CD4-positive, alpha-beta T cell (primary cell): Measurements from ENCODE around the gene SLC22A9. TPM values are rescaled to one million over a fixed set of nuclear protein-coding genes. Genes with fewer than 3 reads are reported as not detected.

Source experiments
- ATAC-seq: fragments of 200-7000 bp; cut with Tn5 transposase; one replicate; pipeline ENCODE4 v1.10.0; 2022; ENCODE audit warnings: mild to moderate bottlenecking; ENCODE audit not compliant: poor library complexity
- CTCF ChIA-PET: fragments of 350-600 bp; sonication (Branson Sonifier 250); formaldehyde crosslinking; loops from one replicate; lab custom pipeline; 2021; ENCODE audit warnings: antibody characterized with exemption, inconsistent platforms; lab: Charles Lee
- POLR2A ChIA-PET: fragments of 350-600 bp; sonication (Branson Sonifier 250); formaldehyde crosslinking; loops from one replicate; lab custom pipeline; 2021; ENCODE audit warnings: antibody characterized with exemption, inconsistent platforms; lab: Charles Lee
- DNase-seq, 14 experiments: peaks; one replicate each; pipeline ENCODE4 v3.0.0-alpha.2; 2013 to 2020; ENCODE audit warnings: mixed read lengths in 2 of 14
- H3K27ac ChIP-seq, 2 donors: one replicate each; pipeline versions ENCODE4 v1.5.1 to v1.7.0; 2013; ENCODE audit warnings: low read length in 2 of 2, low read depth in 1 of 2, mild to moderate bottlenecking in 1 of 2
- H3K27me3 ChIP-seq, 2 experiments: 1 replicate in 1 of 2; 2 replicates in 1 of 2; pipeline versions ENCODE4 v1.6.1 to v1.7.0; 2013; ENCODE audit warnings: low read length in 2 of 2, control low read depth in 1 of 2, mild to moderate bottlenecking in 1 of 2, moderate library complexity in 1 of 2; ENCODE audit not compliant: insufficient read depth in 2 of 2, control insufficient read depth in 1 of 2
- H3K36me3 ChIP-seq: one replicate; pipeline ENCODE4 v1.6.1; 2013; ENCODE audit warnings: low read length, control low read depth; ENCODE audit not compliant: insufficient read depth
- H3K4me1 ChIP-seq: one replicate; pipeline ENCODE4 v1.6.1; 2013; ENCODE audit warnings: low read length, control low read depth; ENCODE audit not compliant: insufficient read depth
- H3K4me3 ChIP-seq: one replicate; pipeline ENCODE4 v1.5.1; 2013; ENCODE audit warnings: mild to moderate bottlenecking, low read length, moderate library complexity
- H3K9me3 ChIP-seq, 2 experiments: 1 replicate in 1 of 2; 2 replicates in 1 of 2; pipeline versions ENCODE4 v1.6.1 to v1.7.0; 2013; ENCODE audit warnings: low read length in 2 of 2, mild to moderate bottlenecking in 2 of 2, control low read depth in 1 of 2, moderate library complexity in 1 of 2; ENCODE audit not compliant: control insufficient read depth in 1 of 2, insufficient read depth in 1 of 2
- H3K27ac Mint-ChIP-seq: one replicate; pipeline ENCODE4 v1.8.0; 2020; ENCODE audit warnings: mixed read lengths
- H3K27me3 Mint-ChIP-seq: one replicate; pipeline ENCODE4 v1.8.0; 2021; ENCODE audit warnings: mixed read lengths
- H3K36me3 Mint-ChIP-seq: one replicate; pipeline ENCODE4 v1.8.0; 2021; ENCODE audit warnings: low read depth, mixed read lengths
- H3K4me1 Mint-ChIP-seq: one replicate; pipeline ENCODE4 v1.8.0; 2021; ENCODE audit warnings: low read depth, mixed read lengths
- H3K4me3 Mint-ChIP-seq: one replicate; pipeline ENCODE4 v1.8.0; 2020; ENCODE audit warnings: mild to moderate bottlenecking, mixed read lengths
- H3K9me3 Mint-ChIP-seq: one replicate; pipeline ENCODE4 v1.8.0; 2020; ENCODE audit warnings: mixed read lengths
- intact Hi-C, 2 experiments: fragments of 100-400 bp; cut with DNase I in 1 of 2; cut with micrococcal nuclease in 1 of 2; formaldehyde crosslinking; loops; one replicate each; pipeline versions ENCODE4 v1.15.1 to v1.9.0; 2023 to 2025; cut with DNase I, micrococcal nuclease
- total RNA-seq, 174 experiments: library from RNA in 2 of 174; stranded (reverse) in 2 of 174; gene quantifications; one replicate each; pipeline ENCODE4 v1.2.3 and lab custom pipeline; 2021 to 2026
- TF ChIP-seq, protein P1 (sequence below): fragments of 200-600 bp; IDR thresholded peaks from one replicate; pipeline ENCODE4 v1.8.0; 2022; ENCODE audit warnings: antibody characterized with exemption, mild to moderate bottlenecking

SLC22A9 gene
- total RNA-seq, 2 experiments from 2014 or later = not detected

GRCh38 chr11:63443714-63444113, 74.1 kb downstream of the SLC22A9 start:
- POLR2A ChIA-PET = no interaction called here
- ATAC-seq (no peak), DNase-seq (no peak)
- Histone ChIP-seq H3K9me3 (no peaks in the 10 kb centered on the region), H3K27me3 (no peaks in the 10 kb centered on the region), H3K4me1 (no peaks in the 10 kb centered on the region), H3K27ac (no peak overlapping the region), H3K4me3 (no peak overlapping the region), H3K36me3 (no peaks in the 10 kb centered on the region)
- Mint-ChIP-seq H3K27me3 (peaks cover 6% of the 10 kb centered on the region), H3K36me3 (no peaks in the 10 kb centered on the region), H3K4me1 (peaks cover 5% of the 10 kb centered on the region), H3K4me3 (no peak overlapping the region), H3K9me3 (no peaks in the 10 kb centered on the region), H3K27ac (no peak overlapping the region)
- CTCF ChIA-PET = no interaction called here
- TF ChIP-seq, protein P1, sequence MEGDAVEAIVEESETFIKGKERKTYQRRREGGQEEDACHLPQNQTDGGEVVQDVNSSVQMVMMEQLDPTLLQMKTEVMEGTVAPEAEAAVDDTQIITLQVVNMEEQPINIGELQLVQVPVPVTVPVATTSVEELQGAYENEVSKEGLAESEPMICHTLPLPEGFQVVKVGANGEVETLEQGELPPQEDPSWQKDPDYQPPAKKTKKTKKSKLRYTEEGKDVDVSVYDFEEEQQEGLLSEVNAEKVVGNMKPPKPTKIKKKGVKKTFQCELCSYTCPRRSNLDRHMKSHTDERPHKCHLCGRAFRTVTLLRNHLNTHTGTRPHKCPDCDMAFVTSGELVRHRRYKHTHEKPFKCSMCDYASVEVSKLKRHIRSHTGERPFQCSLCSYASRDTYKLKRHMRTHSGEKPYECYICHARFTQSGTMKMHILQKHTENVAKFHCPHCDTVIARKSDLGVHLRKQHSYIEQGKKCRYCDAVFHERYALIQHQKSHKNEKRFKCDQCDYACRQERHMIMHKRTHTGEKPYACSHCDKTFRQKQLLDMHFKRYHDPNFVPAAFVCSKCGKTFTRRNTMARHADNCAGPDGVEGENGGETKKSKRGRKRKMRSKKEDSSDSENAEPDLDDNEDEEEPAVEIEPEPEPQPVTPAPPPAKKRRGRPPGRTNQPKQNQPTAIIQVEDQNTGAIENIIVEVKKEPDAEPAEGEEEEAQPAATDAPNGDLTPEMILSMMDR = no peak
- intact Hi-C loops = no loop called here

GRCh38 chr11:63444160-63444559, 74.6 kb downstream of the SLC22A9 start:
- peaks cover 5% of the 10 kb centered on the region for H3K4me1 Mint-ChIP-seq
- CTCF ChIA-PET = no interaction called here
- H3K36me3 Mint-ChIP-seq = no peaks in the 10 kb centered on the region
- no peak for ATAC-seq
- H3K4me3 ChIP-seq = no peak overlapping the region
- H3K27me3 Mint-ChIP-seq = peaks cover 6% of the 10 kb centered on the region
- intact Hi-C loops = no loop called here
- H3K9me3 ChIP-seq = no peaks in the 10 kb centered on the region
- H3K9me3 Mint-ChIP-seq = no peaks in the 10 kb centered on the region
- no peak overlapping the region for H3K4me3 Mint-ChIP-seq
- POLR2A ChIA-PET = no interaction called here
- no peak for DNase-seq
- no peak overlapping the region for H3K27ac Mint-ChIP-seq
- no peaks in the 10 kb centered on the region for H3K27me3 ChIP-seq
- H3K4me1 ChIP-seq = no peaks in the 10 kb centered on the region
- no peaks in the 10 kb centered on the region for H3K36me3 ChIP-seq
- no peak overlapping the region for H3K27ac ChIP-seq
- TF ChIP-seq, protein P1 = no peak

DNA sequence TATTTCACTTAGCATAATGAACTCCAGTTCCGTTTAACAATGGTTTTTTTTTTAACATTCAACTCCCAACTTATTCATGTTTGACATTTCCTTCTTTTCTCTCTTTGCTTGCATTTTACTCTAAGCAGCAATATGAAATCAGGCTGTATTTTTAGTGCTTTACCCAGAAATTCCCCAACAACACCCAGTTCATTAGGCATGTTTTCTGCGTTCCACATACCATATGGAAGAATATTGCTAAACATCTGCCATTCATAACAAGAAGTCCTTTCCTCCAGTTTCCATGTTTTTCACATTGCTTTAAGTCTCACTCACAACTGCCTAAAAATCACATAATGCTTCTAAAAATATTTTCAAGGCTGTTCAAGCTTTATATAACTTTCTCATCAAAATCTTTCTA, 75.5 kb downstream of the SLC22A9 start:
- Histone ChIP-seq H3K36me3 (no peaks in the 10 kb centered on the region), H3K27ac (no peak overlapping the region), H3K9me3 (no peaks in the 10 kb centered on the region), H3K27me3 (no peaks in the 10 kb centered on the region), H3K4me1 (no peaks in the 10 kb centered on the region), H3K4me3 (no peak overlapping the region)
- Mint-ChIP-seq H3K36me3 (no peaks in the 10 kb centered on the region), H3K27ac (no peak overlapping the region), H3K4me3 (no peak overlapping the region), H3K27me3 (peaks cover 10% of the 10 kb centered on the region), H3K9me3 (no peaks in the 10 kb centered on the region), H3K4me1 (peaks cover 5% of the 10 kb centered on the region)
- intact Hi-C loops = no loop called here
- ATAC-seq (no peak), DNase-seq (no peak)
- TF ChIP-seq, protein P1 = no peak
- ChIA-PET POLR2A (no interaction called here), CTCF (no interaction called here)
